D341Med (cell line): ENCODE data around the gene TRMT2A.

Experiments used
- DNase-seq: peaks from one replicate; pipeline ENCODE4 v3.0.0; 2012; ENCODE audit warnings: low spot score

Gene TRMT2A

DNA sequence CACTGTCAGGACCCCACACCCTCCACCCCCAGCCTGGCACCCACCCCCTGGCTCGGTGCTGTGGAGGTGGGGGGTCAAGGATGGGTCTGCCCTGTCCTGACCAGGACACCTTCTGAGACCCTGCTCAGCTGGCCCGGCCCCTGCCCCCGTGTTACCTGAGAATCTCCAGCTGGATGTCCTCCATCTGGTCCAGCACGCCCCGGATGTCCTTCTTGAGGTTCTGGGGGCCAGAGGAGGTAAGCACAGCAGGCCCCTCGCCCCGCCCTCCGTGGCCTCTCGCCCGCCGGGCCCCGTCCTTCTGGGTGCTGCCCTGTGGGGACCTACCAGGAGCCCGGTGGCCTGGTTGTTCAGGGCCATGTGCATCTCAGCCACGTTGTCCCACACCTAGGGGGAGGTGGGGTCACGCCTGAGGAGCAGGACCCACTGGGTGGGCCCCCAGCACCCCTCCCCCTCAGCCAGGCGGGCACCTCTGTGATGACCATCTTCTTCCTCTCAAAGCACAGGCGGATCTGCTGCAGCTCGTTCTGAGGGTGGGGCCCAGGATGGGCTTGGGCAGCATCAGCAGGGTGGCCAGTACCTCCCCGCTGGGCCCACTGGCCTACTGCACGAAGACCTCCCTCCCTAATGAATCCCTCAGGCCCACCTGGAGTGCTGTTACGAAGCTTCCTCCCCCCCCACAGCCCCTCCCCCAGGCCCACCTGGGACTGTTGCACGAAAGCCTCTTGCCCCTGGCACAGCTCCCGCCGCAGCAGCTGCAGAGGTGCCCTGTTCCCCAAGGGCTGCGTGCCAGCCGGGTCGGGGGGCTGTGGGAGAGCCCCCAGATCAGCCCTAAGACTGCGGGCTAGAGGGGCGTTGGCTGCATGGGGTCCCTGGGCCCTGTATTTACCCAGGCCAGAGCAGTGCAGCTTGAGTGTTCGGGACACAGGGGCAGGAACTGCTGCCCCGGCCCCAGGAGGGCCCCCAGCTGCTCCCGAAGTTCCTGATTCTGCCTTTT is 32.5 kb upstream of the TRMT2A start:
- no peak for DNase-seq

- DNase-seq: no peak
Measured at GRCh38 chr22:20148414-20148813, 31.4 kb upstream of the TRMT2A start.

GRCh38 chr22:20147237-20147988 is 30.4 kb upstream of the TRMT2A start:
- no peak for DNase-seq

DNA sequence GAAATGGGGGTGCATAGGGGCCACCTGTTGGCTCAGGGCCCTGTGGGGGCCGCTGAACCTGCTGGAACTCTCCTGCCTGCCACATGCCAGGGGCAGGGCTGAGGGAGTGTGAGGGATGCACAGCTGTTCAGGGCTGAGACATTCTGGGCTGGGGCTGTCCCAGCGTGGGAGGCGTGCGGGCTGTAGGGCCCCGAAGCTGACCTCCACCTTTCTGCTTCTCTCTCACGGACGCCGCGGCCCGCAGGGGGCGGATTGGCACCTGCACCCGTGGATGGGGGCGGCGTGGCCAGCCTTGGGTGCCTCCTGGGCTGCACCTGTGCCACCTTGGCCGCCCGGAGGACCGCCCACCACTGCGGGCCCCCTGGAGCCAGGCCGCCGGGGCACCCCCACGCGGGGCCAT is 29.8 kb upstream of the TRMT2A start:
- DNase-seq: no peak

DNA sequence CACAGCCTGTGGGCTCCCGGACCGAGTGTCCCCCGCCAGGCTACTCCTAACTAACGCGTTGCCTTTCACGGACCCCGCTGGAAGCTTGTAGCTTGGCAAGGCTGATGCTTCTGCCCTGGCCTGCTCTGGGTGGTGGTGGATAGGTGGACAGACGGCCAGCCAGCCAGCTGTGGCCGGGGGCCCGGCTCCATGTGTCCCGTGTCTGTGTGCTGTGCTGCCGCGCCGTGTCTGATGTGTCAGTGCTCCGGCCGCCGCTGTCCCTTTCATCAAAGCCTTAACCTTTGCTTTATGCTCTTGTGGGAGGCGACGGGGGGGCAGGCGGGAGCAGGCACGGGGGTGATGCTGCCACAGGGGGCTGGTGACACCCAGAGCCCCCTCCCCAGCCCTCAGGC is 28.8 kb upstream of the TRMT2A start:
- no peak for DNase-seq

- no peak for DNase-seq
Measured at GRCh38 chr22:20145206-20145831, 28.3 kb upstream of the TRMT2A start.

- no peak for DNase-seq
Measured at GRCh38 chr22:20143883-20144665, 27.0 kb upstream of the TRMT2A start.

DNA sequence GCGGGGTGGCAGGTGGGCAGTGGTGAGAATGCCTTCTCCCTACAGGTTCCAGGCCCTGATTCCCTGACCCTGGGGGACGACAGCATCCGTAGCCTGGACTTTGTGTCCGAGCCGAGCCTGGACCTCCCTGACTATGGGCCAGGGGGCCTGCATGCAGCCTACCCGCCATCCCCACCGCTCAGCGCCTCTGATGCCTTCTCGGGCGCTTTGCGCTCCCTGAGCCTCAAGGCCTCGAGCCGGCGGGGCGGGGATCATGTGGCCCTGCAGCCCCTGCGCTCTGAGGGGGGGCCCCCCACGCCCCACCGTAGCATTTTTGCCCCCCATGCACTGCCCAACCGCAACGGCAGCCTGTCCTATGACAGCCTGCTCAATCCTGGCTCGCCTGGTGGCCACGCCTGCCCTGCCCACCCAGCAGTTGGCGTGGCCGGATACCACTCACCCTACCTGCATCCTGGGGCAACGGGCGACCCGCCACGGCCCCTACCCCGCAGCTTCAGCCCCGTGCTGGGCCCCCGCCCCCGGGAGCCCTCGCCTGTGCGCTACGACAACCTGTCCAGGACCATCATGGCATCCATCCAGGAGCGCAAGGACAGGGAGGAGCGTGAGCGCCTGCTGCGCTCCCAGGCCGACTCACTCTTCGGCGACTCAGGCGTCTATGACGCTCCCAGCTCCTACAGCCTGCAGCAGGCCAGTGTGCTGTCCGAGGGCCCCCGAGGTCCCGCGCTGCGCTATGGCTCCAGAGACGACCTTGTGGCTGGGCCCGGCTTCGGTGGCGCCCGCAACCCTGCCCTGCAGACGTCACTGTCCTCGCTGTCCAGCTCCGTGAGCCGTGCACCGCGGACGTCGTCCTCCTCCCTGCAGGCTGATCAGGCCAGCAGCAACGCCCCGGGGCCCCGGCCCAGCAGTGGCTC is 25.9 kb upstream of the TRMT2A start:
- DNase-seq: no peak

- no peak for DNase-seq
Measured at GRCh38 chr22:20141186-20142077, 24.4 kb upstream of the TRMT2A start.

DNA sequence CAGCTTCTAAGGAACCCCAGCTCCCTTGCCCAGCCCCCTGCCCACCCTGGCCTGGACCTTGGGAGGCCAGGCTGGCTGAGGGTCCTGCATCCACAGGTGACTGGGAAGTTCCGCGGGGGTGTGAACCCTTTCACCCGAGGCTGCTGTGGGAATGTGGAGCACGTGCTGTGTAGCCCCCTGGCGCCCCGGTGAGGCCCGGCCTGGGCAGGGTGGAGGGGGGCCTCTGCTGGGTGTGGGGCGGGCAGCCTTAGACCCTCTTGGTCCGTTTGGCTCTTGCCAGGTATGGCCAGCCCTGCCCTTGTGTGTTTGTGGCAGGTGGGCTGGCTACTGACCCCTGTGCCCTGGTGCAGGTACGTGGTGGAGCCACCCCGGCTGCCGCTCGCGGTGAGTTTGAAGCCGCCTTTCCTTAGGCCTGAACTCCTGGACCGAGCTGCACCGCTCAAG is 23.5 kb upstream of the TRMT2A start:
- no peak for DNase-seq

GRCh38 chr22:20140107-20140445 is 23.1 kb upstream of the TRMT2A start:
- no peak for DNase-seq

DNA sequence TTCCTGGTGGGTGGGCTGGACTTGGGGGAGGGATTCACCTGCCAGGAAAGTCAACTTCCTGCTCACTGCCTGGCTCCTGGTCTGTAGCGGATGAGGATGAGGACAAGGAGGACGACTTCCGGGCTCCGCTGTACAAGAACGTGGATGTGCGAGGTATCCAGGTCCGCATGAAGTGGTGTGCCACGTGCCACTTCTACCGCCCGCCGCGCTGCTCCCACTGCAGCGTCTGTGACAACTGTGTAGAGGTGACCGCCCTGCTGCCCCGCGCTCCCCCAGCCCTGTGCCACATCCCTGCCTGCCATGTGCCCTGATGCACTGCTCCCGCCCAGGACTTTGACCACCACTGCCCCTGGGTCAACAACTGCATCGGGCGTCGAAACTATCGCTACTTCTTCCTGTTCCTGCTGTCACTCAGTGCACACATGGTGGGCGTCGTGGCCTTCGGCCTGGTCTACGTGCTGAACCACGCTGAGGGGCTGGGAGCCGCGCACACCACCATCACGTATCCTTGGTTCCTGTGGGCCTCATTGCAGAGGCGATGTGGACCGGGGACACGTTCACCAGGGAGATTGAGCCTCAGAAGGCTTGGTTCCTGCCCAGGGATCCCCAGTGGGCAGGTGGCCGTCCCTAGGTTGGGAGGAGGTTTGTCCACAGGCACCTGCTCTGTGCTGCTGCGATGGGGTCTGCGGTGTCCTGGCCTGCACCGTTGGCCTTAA is 22.5 kb upstream of the TRMT2A start:
- no peak for DNase-seq

GRCh38 chr22:20138868-20139267 is 21.8 kb upstream of the TRMT2A start:
- DNase-seq: no peak

- no peak for DNase-seq
Measured at GRCh38 chr22:20138417-20138738, 21.4 kb upstream of the TRMT2A start.

GRCh38 chr22:20137671-20138416 is 20.8 kb upstream of the TRMT2A start:
- DNase-seq: no peak

DNA sequence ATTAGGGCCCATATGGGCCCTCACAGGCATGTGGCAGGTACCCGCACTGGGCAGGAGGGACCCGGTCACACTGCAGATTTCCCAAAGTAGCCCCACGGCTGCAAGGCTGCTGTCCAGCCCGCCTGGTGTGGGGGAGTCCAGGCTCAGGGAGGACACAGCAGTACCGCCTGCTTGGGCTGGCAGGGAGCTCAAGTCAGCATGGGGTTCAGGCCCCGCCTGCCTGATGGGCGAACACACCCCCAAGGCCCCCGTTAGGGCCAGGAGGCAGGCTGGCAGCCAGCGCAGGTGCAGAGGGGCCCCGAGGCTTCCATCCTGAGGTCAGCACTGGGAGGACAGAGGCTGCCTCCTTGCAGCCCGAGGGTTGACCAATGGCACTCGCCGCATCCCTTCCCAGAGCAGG is 20.1 kb upstream of the TRMT2A start:
- DNase-seq: no peak

DNA sequence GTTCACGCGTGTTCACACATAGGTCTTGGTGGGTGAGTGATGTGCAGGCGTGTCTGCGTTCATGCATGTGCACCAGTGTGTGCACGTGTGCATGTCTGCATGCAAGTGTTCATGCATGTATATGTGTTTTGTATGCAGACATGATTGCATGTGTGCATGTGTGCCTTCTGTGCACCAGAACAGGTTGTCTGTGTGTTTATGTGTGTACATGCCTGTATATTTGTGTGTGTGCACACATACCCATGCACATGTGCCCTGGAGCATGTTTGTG is 19.5 kb upstream of the TRMT2A start:
- no peak for DNase-seq

GRCh38 chr22:20135806-20136602 is 19.0 kb upstream of the TRMT2A start:
- DNase-seq: no peak
